ENCODE results near the gene WFIKKN1. TPM values are rescaled to one million over a fixed set of nuclear protein-coding genes. Genes with fewer than 3 reads are reported as not detected.

WFIKKN1 gene
- total and polyA plus RNA-seq, 2 of the 13 experiments (the other 11 are each of a cell fraction or from before 2014, with no cell fraction given) = 1.7 to 4.9 TPM

- TF ChIP-seq PRDM10 (CRISPR knock-in tag; IDR thresholded peaks at IDR 0.05; ENCODE audit: low read depth) (no peak), HES4 (CRISPR knock-in tag; IDR thresholded peaks at IDR 0.05; ENCODE audit: borderline replicate concordance) (no peak), HDAC1 (CRISPR knock-in tag; IDR thresholded peaks at IDR 0.05) (peak; percentile 31; the same call in 1 of the 2 replicates), ZNF597 (CRISPR knock-in tag; IDR thresholded peaks at IDR 0.05) (no peak), HNF4A (CRISPR knock-in tag; IDR thresholded peaks at IDR 0.05) (no peak), KLF13 (CRISPR knock-in tag; IDR thresholded peaks at IDR 0.05) (no peak), MAFF (IDR thresholded peaks at IDR 0.05; ENCODE audit: low read depth, low read length) (no peak), MTA1 (CRISPR knock-in tag; IDR thresholded peaks at IDR 0.05; ENCODE audit: borderline replicate concordance) (0 out of 2 replicates have a peak, but pooled peaks have one; percentile 43), MXD3 (CRISPR knock-in tag; IDR thresholded peaks at IDR 0.05) (0 out of 2 replicates have a peak, but pooled peaks have one; percentile 36), DZIP1 (CRISPR knock-in tag; IDR thresholded peaks at IDR 0.05) (no peak), MAX (IDR thresholded peaks at IDR 0.05) (peak; percentile 42; the same call in 1 of the 2 replicates), ZNF670 (CRISPR knock-in tag; IDR thresholded peaks at IDR 0.05; ENCODE audit: borderline replicate concordance) (no peak), NFRKB (IDR thresholded peaks at IDR 0.05) (no peak), KLF9 (CRISPR knock-in tag; IDR thresholded peaks at IDR 0.05; ENCODE audit: low read depth) (peak; percentile 77; the same call in 1 of the 2 replicates), ZNF430 (CRISPR knock-in tag; IDR thresholded peaks at IDR 0.05) (0 out of 2 replicates have a peak, but pooled peaks have one; percentile 84), MAZ (IDR thresholded peaks at IDR 0.05; ENCODE audit: borderline replicate concordance, low read depth, low read length) (no peak), MAZ (CRISPR knock-in tag; IDR thresholded peaks at IDR 0.05; ENCODE audit: low read depth) (peak; percentile 65), PITX1 (CRISPR knock-in tag; IDR thresholded peaks at IDR 0.05) (peak; percentile 54; the same call in 1 of the 2 replicates), ATRX (CRISPR knock-in tag; IDR thresholded peaks at IDR 0.05; ENCODE audit: borderline replicate concordance) (no peak), KMT2B (CRISPR knock-in tag; IDR thresholded peaks at IDR 0.05) (no peak), ETV5 (CRISPR knock-in tag; IDR thresholded peaks at IDR 0.05; ENCODE audit: borderline replicate concordance) (peak; percentile 76; the same call in 1 of the 2 replicates), MIXL1 (CRISPR knock-in tag; IDR thresholded peaks at IDR 0.05) (no peak; the same call in 1 of the 2 replicates)
Measured at GRCh38 chr16:678858-679813, 48.4 kb downstream of the WFIKKN1 start (continued).
